IMR-90 (cell line): ENCODE results near the gene CCDC85B. TPM values are rescaled to one million over a fixed set of nuclear protein-coding genes. Genes with fewer than 3 reads are reported as not detected.
A peak's percentile ranks its signal among the peaks of the same experiment; 100 is the strongest.

Source experiments
- ATAC-seq: fragments of 200-7000 bp; cut with Tn5 transposase; 2 replicates; pipeline ENCODE4 v1.9.1; 2020; ENCODE audit warnings: low read depth, mild to moderate bottlenecking, moderate library complexity
- BruUV-seq: library from RNA; stranded (reverse); fragments of 400-500 nt; replicated peaks from 2 replicates; lab custom pipeline; 2021; lab: Mats Ljungman, UMichigan
- CTCF ChIA-PET: fragments of 300-600 bp; formaldehyde crosslinking; extraction: SDS; loops from one replicate; lab custom pipeline; 2021; ENCODE audit warnings: antibody characterized with exemption; lab: Yijun Ruan, JAX
- POLR2A ChIA-PET: fragments of 300-600 bp; sonication (Branson Sonifier 250); formaldehyde crosslinking; loops from one replicate; lab custom pipeline; 2022; ENCODE audit warnings: antibody characterized with exemption; ENCODE audit not compliant: unreplicated experiment; lab: Charles Lee
- DNase-seq: peaks from one replicate; pipeline ENCODE4 v3.0.0; 2013
- H2AFZ ChIP-seq: replicated peaks from 2 replicates; pipeline ENCODE3; 2013; ENCODE audit warnings: low read length, mild to moderate bottlenecking; ENCODE audit not compliant: poor library complexity
- H2AK5ac ChIP-seq: 2 replicates; pipeline ENCODE4 v1.6.1; 2013; ENCODE audit warnings: low read depth, low read length, inconsistent platforms
- H2AK9ac ChIP-seq: replicated peaks from 2 replicates; pipeline ENCODE3; 2013; ENCODE audit warnings: mild to moderate bottlenecking, low read depth, low read length, moderate library complexity; ENCODE audit not compliant: poor library complexity
- H2BK120ac ChIP-seq: 2 replicates; pipeline ENCODE4 v1.6.1; 2013; ENCODE audit warnings: low read depth, low read length, inconsistent platforms
- H2BK15ac ChIP-seq: 3 replicates; pipeline ENCODE4 v1.6.1; 2013; ENCODE audit warnings: low read depth, low read length, inconsistent platforms
- H2BK20ac ChIP-seq: 2 replicates; pipeline ENCODE4 v1.6.1; 2013; ENCODE audit warnings: low read depth, mild to moderate bottlenecking, inconsistent platforms, low read length, moderate library complexity
- H2BK5ac ChIP-seq: 2 replicates; pipeline ENCODE4 v1.6.1; 2013; ENCODE audit warnings: mild to moderate bottlenecking, low read depth, low read length, inconsistent platforms; ENCODE audit not compliant: poor library complexity, severe bottlenecking
- H3K14ac ChIP-seq: replicated peaks from 2 replicates; pipeline ENCODE4 v1.6.1; 2013; ENCODE audit warnings: low read depth, low read length, inconsistent platforms
- H3K18ac ChIP-seq: 2 replicates; pipeline ENCODE4 v1.6.1; 2013; ENCODE audit warnings: low read depth, low read length, control low read depth
- H3K23ac ChIP-seq: 2 replicates; pipeline ENCODE4 v1.6.1; 2013; ENCODE audit warnings: low read depth, low read length, inconsistent platforms
- H3K27ac ChIP-seq: 2 replicates; pipeline ENCODE4 v1.5.1; 2013; ENCODE audit warnings: mild to moderate bottlenecking, control low read depth, low read length; ENCODE audit not compliant: insufficient read depth
- H3K27me3 ChIP-seq: 2 replicates; pipeline ENCODE4 v1.6.1; 2013; ENCODE audit warnings: low read length; ENCODE audit not compliant: control insufficient read depth, insufficient read depth
- H3K36me3 ChIP-seq: 2 replicates; pipeline ENCODE4 v1.6.1; 2013; ENCODE audit warnings: low read length, mixed read lengths; ENCODE audit not compliant: control insufficient read depth, insufficient read depth
- H3K4ac ChIP-seq: 2 replicates; pipeline ENCODE4 v1.6.1; 2013; ENCODE audit warnings: low read depth, low read length, inconsistent platforms
- H3K4me1 ChIP-seq: 2 replicates; pipeline ENCODE4 v1.6.1; 2013; ENCODE audit warnings: low read length, mixed read lengths; ENCODE audit not compliant: control insufficient read depth, insufficient read depth
- H3K4me2 ChIP-seq: 2 replicates; pipeline ENCODE4 v1.6.1; 2013; ENCODE audit warnings: low read depth, mild to moderate bottlenecking, control low read depth, low read length, moderate library complexity
- H3K4me3 ChIP-seq: 2 replicates; pipeline ENCODE4 v1.5.1; 2013; ENCODE audit warnings: low read depth, mild to moderate bottlenecking, control low read depth, low read length, moderate library complexity; ENCODE audit not compliant: insufficient read depth
- H3K56ac ChIP-seq: 2 replicates; pipeline ENCODE4 v1.6.1; 2013; ENCODE audit warnings: low read length, inconsistent platforms; ENCODE audit not compliant: insufficient read depth; ENCODE audit errors: extremely low read depth
- H3K79me1 ChIP-seq, 2 experiments: 2 replicates each; pipeline ENCODE4 v1.6.1; 2013; ENCODE audit warnings: low read length in 2 of 2, inconsistent platforms in 1 of 2, low read depth in 1 of 2
- H3K9ac ChIP-seq: 2 replicates; pipeline ENCODE4 v1.6.1; 2013; ENCODE audit warnings: low read depth, low read length, control low read depth
- H3K9me1 ChIP-seq: 2 replicates; pipeline ENCODE4 v1.6.1; 2013; ENCODE audit warnings: low read length, inconsistent platforms; ENCODE audit not compliant: insufficient read depth
- H3K9me3 ChIP-seq: 2 replicates; pipeline ENCODE4 v1.6.1; 2013; ENCODE audit warnings: low read length; ENCODE audit not compliant: control insufficient read depth, insufficient read depth
- H4K20me1 ChIP-seq: 2 replicates; pipeline ENCODE4 v1.6.1; 2013; ENCODE audit warnings: low read length, inconsistent platforms; ENCODE audit not compliant: insufficient read depth
- H4K5ac ChIP-seq: 2 replicates; pipeline ENCODE4 v1.6.1; 2013; ENCODE audit warnings: mild to moderate bottlenecking, low read depth, low read length, control low read depth
- H4K8ac ChIP-seq, 2 experiments: 2 replicates each; pipeline ENCODE4 v1.6.1; 2013; ENCODE audit warnings: low read depth in 2 of 2, low read length in 2 of 2, control low read depth in 1 of 2, inconsistent platforms in 1 of 2
- H4K91ac ChIP-seq: 2 replicates; pipeline ENCODE4 v1.6.1; 2013; ENCODE audit warnings: low read depth, low read length, inconsistent platforms; ENCODE audit not compliant: insufficient read depth
- BHLHE40 ChIP-seq: fragments of 150-350 bp; IDR thresholded peaks from 2 replicates; pipeline ENCODE4 v1.6.1; 2016; ENCODE audit warnings: mild to moderate bottlenecking, low read depth, low read length
- CEBPB ChIP-seq: IDR thresholded peaks from 2 replicates; pipeline ENCODE4 v1.6.1; 2012; ENCODE audit warnings: low read depth, low read length, improper control_type of control experiment
- CHD1 ChIP-seq: IDR thresholded peaks from 2 replicates; pipeline ENCODE4 v1.6.1; 2012; ENCODE audit warnings: low read depth, low read length, improper control_type of control experiment
- FOS ChIP-seq: fragments of 150-350 bp; IDR thresholded peaks from 2 replicates; pipeline ENCODE4 v1.6.1; 2016; ENCODE audit warnings: low read depth, low read length
- MAFK ChIP-seq: IDR thresholded peaks from 2 replicates; pipeline ENCODE4 v1.6.1; 2012; ENCODE audit warnings: low read depth, low read length, improper control_type of control experiment
- MAZ ChIP-seq: IDR thresholded peaks from 2 replicates; pipeline ENCODE4 v1.6.1; 2012; ENCODE audit warnings: low read depth, mild to moderate bottlenecking, low read length, improper control_type of control experiment, moderate library complexity, borderline replicate concordance
- NFE2L2 ChIP-seq: fragments of 150-350 bp; IDR thresholded peaks from 2 replicates; pipeline ENCODE4 v1.6.1; 2016; ENCODE audit warnings: low read depth, mild to moderate bottlenecking, low read length
- RCOR1 ChIP-seq: IDR thresholded peaks from 2 replicates; pipeline ENCODE4 v1.6.1; 2012; ENCODE audit warnings: mild to moderate bottlenecking, low read length, improper control_type of control experiment; ENCODE audit not compliant: insufficient replicate concordance
- WGBS, 2 experiments: methylation state at CpG; one replicate each; pipeline versions ENCODE4 v1.1.5 to v1.1.7; 2013; ENCODE audit warnings: missing lambda C conversion rate in 2 of 2; ENCODE audit not compliant: insufficient read length in 1 of 2; ENCODE audit errors: extremely low coverage in 2 of 2; 5-methylcytosine and 5-hydroxymethylcytosine counted together
- dilution Hi-C: fragments of 300-500 bp; cut with HindIII; formaldehyde crosslinking; loops from one replicate; pipeline ENCODE4 v1.14.3; 2018; ENCODE audit warnings: low sequenced_read_pairs; ENCODE audit not compliant: unreplicated experiment
- in situ Hi-C: fragments of 300-500 bp; cut with MboI; formaldehyde crosslinking; loops from 3 replicates; pipeline ENCODE4 v1.14.3; 2019; ENCODE audit warnings: low sequenced_read_pairs, inconsistent platforms, mixed read lengths
- intact Hi-C: fragments of 100-400 bp; cut with micrococcal nuclease; formaldehyde crosslinking; loops from 2 replicates; pipeline ENCODE4 v1.10.0; 2022
- polyA plus RNA-seq, 3 experiments: library from polyadenylated mRNA; depleted of rRNA; stranded (reverse); fragments of >200 nt; gene quantifications; 2 replicates each; pipeline ENCODE4 v1.2.3, GENCODE V29; 2012; ENCODE audit warnings: low replicate concordance in 1 of 3
- total RNA-seq: library from RNA; depleted of rRNA; stranded (reverse); fragments of >200 nt; gene quantifications from 2 replicates; pipeline ENCODE4 v1.2.3, GENCODE V29; 2012
- TF ChIP-seq, protein P1 (sequence below): conservative IDR thresholded peaks from 2 replicates; pipeline ENCODE4 v1.5.1; 2012; ENCODE audit warnings: mild to moderate bottlenecking, low read depth, low read length, improper control_type of control experiment
- TF ChIP-seq, protein P2 (sequence below): fragments of 150-350 bp; IDR thresholded peaks from 2 replicates; pipeline ENCODE4 v1.6.1; 2017; ENCODE audit warnings: mild to moderate bottlenecking, antibody characterized with exemption, low read length, low read depth

CCDC85B gene
- total and polyA plus RNA-seq, 2 of the 4 experiments (the other 2 are of a cell fraction), result 17.6 to 35.4 TPM

DNA sequence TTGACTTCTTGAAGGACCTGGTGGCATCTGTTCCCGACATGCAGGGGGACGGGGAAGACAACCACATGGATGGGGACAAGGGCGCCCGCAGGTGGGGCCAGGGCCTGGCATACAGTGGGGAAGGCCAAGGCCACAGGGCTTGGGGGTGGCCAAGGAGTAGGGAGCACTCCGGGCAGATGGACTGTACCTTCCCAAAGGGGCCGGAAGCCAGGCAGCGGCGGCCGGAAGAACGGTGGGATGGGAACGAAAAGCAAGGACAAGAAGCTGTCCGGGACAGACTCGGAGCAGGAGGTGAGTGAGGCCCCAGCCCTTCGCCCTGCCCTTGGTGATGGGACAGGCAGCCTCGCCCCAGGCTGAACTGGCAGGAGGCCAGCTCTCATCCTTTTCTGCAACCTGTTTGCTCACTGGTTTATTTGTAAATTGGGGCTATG lies 29.9 kb downstream of the CCDC85B start:
- Histone ChIP-seq H2BK15ac (no peak overlapping the region), H3K27me3 (no peaks in the 10 kb centered on the region), H3K9ac (peak overlapping the region; percentile 78), H2BK20ac (no peak overlapping the region), H4K20me1 (peaks cover 11% of the 10 kb centered on the region), H3K27ac (peak overlapping the region; percentile 93), H3K9me1 (peaks cover 17% of the 10 kb centered on the region), H3K23ac (peak overlapping the region; percentile 62), H3K56ac (peak overlapping the region; percentile 55; the same call in 1 of the 2 replicates), H3K4me1 (peaks cover 32% of the 10 kb centered on the region), H4K8ac (peak overlapping the region in 1 of 2 experiments; percentile 32; a peak in 1 of 4 replicates), H3K36me3 (peaks cover 41% of the 10 kb centered on the region), H4K91ac (peak overlapping the region; percentile 35; the same call in 1 of the 2 replicates), H2AFZ (peak overlapping the region; percentile 94), H2AK9ac (peak overlapping the region; percentile 98), H3K14ac (peak overlapping the region; percentile 70), H4K5ac (no peak overlapping the region), H3K4me2 (peak overlapping the region; percentile 84), H3K79me1 (peaks cover 12 to 51% of the 10 kb centered on the region in 2 experiments), H3K9me3 (no peaks in the 10 kb centered on the region), H2BK5ac (peak overlapping the region; percentile 85), H3K18ac (no peak overlapping the region), H2AK5ac (peak overlapping the region; percentile 66), H3K4me3 (peak overlapping the region; percentile 91), H3K4ac (peak overlapping the region; percentile 73), H2BK120ac (no peak overlapping the region; the same call in 1 of the 2 replicates)
- in situ Hi-C loops (no loop called here), dilution Hi-C loops (no loop called here), intact Hi-C loops (no loop called here)
- TF ChIP-seq RCOR1, result no peak
- TF ChIP-seq, protein P1, sequence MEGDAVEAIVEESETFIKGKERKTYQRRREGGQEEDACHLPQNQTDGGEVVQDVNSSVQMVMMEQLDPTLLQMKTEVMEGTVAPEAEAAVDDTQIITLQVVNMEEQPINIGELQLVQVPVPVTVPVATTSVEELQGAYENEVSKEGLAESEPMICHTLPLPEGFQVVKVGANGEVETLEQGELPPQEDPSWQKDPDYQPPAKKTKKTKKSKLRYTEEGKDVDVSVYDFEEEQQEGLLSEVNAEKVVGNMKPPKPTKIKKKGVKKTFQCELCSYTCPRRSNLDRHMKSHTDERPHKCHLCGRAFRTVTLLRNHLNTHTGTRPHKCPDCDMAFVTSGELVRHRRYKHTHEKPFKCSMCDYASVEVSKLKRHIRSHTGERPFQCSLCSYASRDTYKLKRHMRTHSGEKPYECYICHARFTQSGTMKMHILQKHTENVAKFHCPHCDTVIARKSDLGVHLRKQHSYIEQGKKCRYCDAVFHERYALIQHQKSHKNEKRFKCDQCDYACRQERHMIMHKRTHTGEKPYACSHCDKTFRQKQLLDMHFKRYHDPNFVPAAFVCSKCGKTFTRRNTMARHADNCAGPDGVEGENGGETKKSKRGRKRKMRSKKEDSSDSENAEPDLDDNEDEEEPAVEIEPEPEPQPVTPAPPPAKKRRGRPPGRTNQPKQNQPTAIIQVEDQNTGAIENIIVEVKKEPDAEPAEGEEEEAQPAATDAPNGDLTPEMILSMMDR, result no peak
- TF ChIP-seq, protein P2, sequence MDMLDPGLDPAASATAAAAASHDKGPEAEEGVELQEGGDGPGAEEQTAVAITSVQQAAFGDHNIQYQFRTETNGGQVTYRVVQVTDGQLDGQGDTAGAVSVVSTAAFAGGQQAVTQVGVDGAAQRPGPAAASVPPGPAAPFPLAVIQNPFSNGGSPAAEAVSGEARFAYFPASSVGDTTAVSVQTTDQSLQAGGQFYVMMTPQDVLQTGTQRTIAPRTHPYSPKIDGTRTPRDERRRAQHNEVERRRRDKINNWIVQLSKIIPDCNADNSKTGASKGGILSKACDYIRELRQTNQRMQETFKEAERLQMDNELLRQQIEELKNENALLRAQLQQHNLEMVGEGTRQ, result no peak
- TF ChIP-seq MAFK, result no peak
- TF ChIP-seq NFE2L2, result no peak
- TF ChIP-seq CHD1, result no peak
- no peak for TF ChIP-seq MAZ
- no peak for TF ChIP-seq BHLHE40
- no peak for TF ChIP-seq CEBPB
- no peak for TF ChIP-seq FOS
- ChIA-PET CTCF (no interaction called here), POLR2A (no interaction called here)
- BruUV-seq, result no TSS peak
- 53% methylated on average over 11 of the region's 15 CpGs; no CpG with 5 or more reads in 1 of the 2 experiments for WGBS, 2 experiments
- ATAC-seq (no peak), DNase-seq (no peak)
